ENCODE measurements around the gene S1PR3.

Gene S1PR3

GRCh38 chr9:88975966-88976889 lies 15.0 kb upstream of the S1PR3 start:
- ChIA-PET POLR2A (no interaction called here), CTCF (no interaction called here)
- DNase-seq (ENCODE audit: extremely low spot score), result no peak
- TF ChIP-seq L3MBTL2 (conservative IDR thresholded peaks at IDR 0.05) (no peak), PKNOX1 (IDR thresholded peaks at IDR 0.05) (no peak), ARNT (IDR thresholded peaks at IDR 0.05) (no peak), HDGF (IDR thresholded peaks at IDR 0.05; ENCODE audit: borderline replicate concordance) (no peak), FOXA1 (IDR thresholded peaks at IDR 0.05) (no peak), FOXM1 (IDR thresholded peaks at IDR 0.05; ENCODE audit: borderline replicate concordance) (no peak), TARDBP (IDR thresholded peaks at IDR 0.05) (no peak), LEF1 (IDR thresholded peaks at IDR 0.05; ENCODE audit: borderline replicate concordance) (no peak), SUZ12 (IDR thresholded peaks at IDR 0.05) (no peak), NFRKB (IDR thresholded peaks at IDR 0.05) (no peak), CTBP1 (IDR thresholded peaks at IDR 0.05; ENCODE audit: borderline replicate concordance) (no peak), ZNF384 (IDR thresholded peaks at IDR 0.05) (no peak), SP1 (IDR thresholded peaks at IDR 0.05) (no peak), ELF4 (IDR thresholded peaks at IDR 0.05) (no peak), FOXK2 (IDR thresholded peaks at IDR 0.05) (no peak), BHLHE40 (IDR thresholded peaks at IDR 0.05; ENCODE audit: borderline replicate concordance) (no peak)

GRCh38 chr9:88976890-88977257 lies 14.4 kb upstream of the S1PR3 start:
- ChIA-PET POLR2A (no interaction called here), CTCF (no interaction called here)
- TF ChIP-seq PKNOX1 (IDR thresholded peaks at IDR 0.05) (no peak), ELF4 (IDR thresholded peaks at IDR 0.05) (no peak), SP1 (IDR thresholded peaks at IDR 0.05) (no peak), CTBP1 (IDR thresholded peaks at IDR 0.05; ENCODE audit: borderline replicate concordance) (no peak), ARNT (IDR thresholded peaks at IDR 0.05) (no peak), BHLHE40 (IDR thresholded peaks at IDR 0.05; ENCODE audit: borderline replicate concordance) (no peak), TARDBP (IDR thresholded peaks at IDR 0.05) (no peak), NFRKB (IDR thresholded peaks at IDR 0.05) (no peak), ZNF384 (IDR thresholded peaks at IDR 0.05) (no peak), L3MBTL2 (conservative IDR thresholded peaks at IDR 0.05) (no peak), LEF1 (IDR thresholded peaks at IDR 0.05; ENCODE audit: borderline replicate concordance) (no peak), FOXK2 (IDR thresholded peaks at IDR 0.05) (no peak), SUZ12 (IDR thresholded peaks at IDR 0.05) (no peak), HDGF (IDR thresholded peaks at IDR 0.05; ENCODE audit: borderline replicate concordance) (no peak)
- no peak for DNase-seq (ENCODE audit: extremely low spot score)

- DNase-seq (ENCODE audit: extremely low spot score), result no peak
- TF ChIP-seq FOXA1 (IDR thresholded peaks at IDR 0.05), result no peak
- no peak for TF ChIP-seq SUZ12 (IDR thresholded peaks at IDR 0.05)
- no peak for TF ChIP-seq TARDBP (IDR thresholded peaks at IDR 0.05)
- no peak for TF ChIP-seq ELF4 (IDR thresholded peaks at IDR 0.05)
- TF ChIP-seq HDGF (IDR thresholded peaks at IDR 0.05; ENCODE audit: borderline replicate concordance), result no peak
- CTCF ChIA-PET, result no interaction called here
- POLR2A ChIA-PET, result no interaction called here
These were observed 13.2 kb upstream of the S1PR3 start for GRCh38 chr9:88978034-88978433.

GRCh38 chr9:88979021-88979420 lies 12.2 kb upstream of the S1PR3 start:
- POLR2A ChIA-PET, result no interaction called here
- CTCF ChIA-PET, result no interaction called here
- TF ChIP-seq FOXK2 (IDR thresholded peaks at IDR 0.05), result no peak
- no peak for TF ChIP-seq SUZ12 (IDR thresholded peaks at IDR 0.05)
- no peak for TF ChIP-seq HDGF (IDR thresholded peaks at IDR 0.05; ENCODE audit: borderline replicate concordance)
- TF ChIP-seq ZNF384 (IDR thresholded peaks at IDR 0.05), result no peak
- no peak for TF ChIP-seq LEF1 (IDR thresholded peaks at IDR 0.05; ENCODE audit: borderline replicate concordance)
- no peak for TF ChIP-seq CTBP1 (IDR thresholded peaks at IDR 0.05; ENCODE audit: borderline replicate concordance)
- no peak for TF ChIP-seq SP1 (IDR thresholded peaks at IDR 0.05)
- TF ChIP-seq FOXA1 (IDR thresholded peaks at IDR 0.05), result no peak
- TF ChIP-seq ELF4 (IDR thresholded peaks at IDR 0.05), result no peak
- no peak for TF ChIP-seq BHLHE40 (IDR thresholded peaks at IDR 0.05; ENCODE audit: borderline replicate concordance)
- no peak for DNase-seq (ENCODE audit: extremely low spot score)

- ChIA-PET CTCF (no interaction called here), POLR2A (no interaction called here)
- no peak for DNase-seq (ENCODE audit: extremely low spot score)
These were observed 11.5 kb upstream of the S1PR3 start for GRCh38 chr9:88979791-88980190.

GRCh38 chr9:88980740-88981203 lies 10.5 kb upstream of the S1PR3 start:
- CTCF ChIA-PET, result no interaction called here
- DNase-seq (ENCODE audit: extremely low spot score), result no peak
- TF ChIP-seq CTBP1 (IDR thresholded peaks at IDR 0.05; ENCODE audit: borderline replicate concordance) (no peak), SP1 (IDR thresholded peaks at IDR 0.05) (no peak), PKNOX1 (IDR thresholded peaks at IDR 0.05) (no peak), NFRKB (IDR thresholded peaks at IDR 0.05) (no peak), LEF1 (IDR thresholded peaks at IDR 0.05; ENCODE audit: borderline replicate concordance) (no peak), FOXA1 (IDR thresholded peaks at IDR 0.05) (no peak), FOXM1 (IDR thresholded peaks at IDR 0.05; ENCODE audit: borderline replicate concordance) (no peak), ZNF384 (IDR thresholded peaks at IDR 0.05) (no peak), HDGF (IDR thresholded peaks at IDR 0.05; ENCODE audit: borderline replicate concordance) (no peak), ELF4 (IDR thresholded peaks at IDR 0.05) (no peak), ARNT (IDR thresholded peaks at IDR 0.05) (no peak), FOXK2 (IDR thresholded peaks at IDR 0.05) (no peak)
- POLR2A ChIA-PET, result no interaction called here

More at GRCh38 chr9:88979791-88980190, 11.5 kb upstream of the S1PR3 start:
- TF ChIP-seq SUZ12 (IDR thresholded peaks at IDR 0.05) (no peak), SP1 (IDR thresholded peaks at IDR 0.05) (no peak), TARDBP (IDR thresholded peaks at IDR 0.05) (no peak), LEF1 (IDR thresholded peaks at IDR 0.05; ENCODE audit: borderline replicate concordance) (no peak), L3MBTL2 (conservative IDR thresholded peaks at IDR 0.05) (no peak), FOXA1 (IDR thresholded peaks at IDR 0.05) (no peak), HDGF (IDR thresholded peaks at IDR 0.05; ENCODE audit: borderline replicate concordance) (no peak), NFRKB (IDR thresholded peaks at IDR 0.05) (no peak)

All from HEK293T (cell line).